ENCODE measurements around the gene SORCS1.

SORCS1 gene

DNA sequence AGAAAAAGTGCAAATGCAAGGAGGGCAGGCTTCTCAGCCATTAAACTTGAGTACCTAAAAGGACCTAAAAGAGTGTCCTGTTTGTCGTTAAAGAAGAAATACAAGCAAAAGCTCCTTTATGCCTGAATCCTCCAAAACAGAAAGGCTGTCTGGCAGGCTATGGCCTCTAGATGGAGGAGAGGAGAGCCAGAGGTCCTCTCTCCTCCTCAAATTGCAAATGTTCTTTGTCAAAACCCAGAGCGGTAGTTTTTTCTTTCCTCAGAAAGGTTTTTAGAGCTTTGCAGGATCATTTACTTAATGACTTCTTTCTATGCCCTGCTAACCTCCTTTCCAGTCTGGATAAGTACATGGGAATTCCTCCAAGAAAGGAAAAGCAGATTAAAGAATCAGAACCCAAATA lies 1.9 kb upstream of the SORCS1 start:
- no peak for DNase-seq (ENCODE audit: extremely low spot score)
- CTCF ChIA-PET: interaction anchor here (1.2 kb wide), 1 partner anchor 14 kb away, joined by 3 read pairs; no protein-coding TSS in a partner anchor

DNA sequence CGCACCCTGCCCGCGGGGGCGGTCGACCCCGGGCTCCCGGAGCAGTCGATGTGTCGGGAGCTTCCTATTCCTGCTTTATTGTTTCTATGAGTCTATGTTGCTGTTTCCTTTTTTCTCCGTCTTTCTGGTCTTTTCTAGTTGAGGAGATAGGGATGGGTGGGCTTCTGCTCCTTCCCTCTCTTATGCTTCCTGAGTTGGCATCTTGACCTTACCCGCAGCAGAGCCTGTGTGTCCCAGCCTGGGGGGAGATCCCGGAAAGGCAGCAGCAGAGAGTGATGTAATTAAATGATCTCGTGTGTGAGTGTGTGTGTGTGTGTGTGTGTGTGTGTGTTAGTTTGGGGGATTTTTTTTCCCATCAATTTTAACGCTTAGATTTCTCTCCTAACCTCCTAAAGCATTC lies 486 bp upstream of the SORCS1 start:
- CTCF ChIA-PET: no interaction called here
- no peak for DNase-seq (ENCODE audit: extremely low spot score)
- TF ChIP-seq, protein P1, sequence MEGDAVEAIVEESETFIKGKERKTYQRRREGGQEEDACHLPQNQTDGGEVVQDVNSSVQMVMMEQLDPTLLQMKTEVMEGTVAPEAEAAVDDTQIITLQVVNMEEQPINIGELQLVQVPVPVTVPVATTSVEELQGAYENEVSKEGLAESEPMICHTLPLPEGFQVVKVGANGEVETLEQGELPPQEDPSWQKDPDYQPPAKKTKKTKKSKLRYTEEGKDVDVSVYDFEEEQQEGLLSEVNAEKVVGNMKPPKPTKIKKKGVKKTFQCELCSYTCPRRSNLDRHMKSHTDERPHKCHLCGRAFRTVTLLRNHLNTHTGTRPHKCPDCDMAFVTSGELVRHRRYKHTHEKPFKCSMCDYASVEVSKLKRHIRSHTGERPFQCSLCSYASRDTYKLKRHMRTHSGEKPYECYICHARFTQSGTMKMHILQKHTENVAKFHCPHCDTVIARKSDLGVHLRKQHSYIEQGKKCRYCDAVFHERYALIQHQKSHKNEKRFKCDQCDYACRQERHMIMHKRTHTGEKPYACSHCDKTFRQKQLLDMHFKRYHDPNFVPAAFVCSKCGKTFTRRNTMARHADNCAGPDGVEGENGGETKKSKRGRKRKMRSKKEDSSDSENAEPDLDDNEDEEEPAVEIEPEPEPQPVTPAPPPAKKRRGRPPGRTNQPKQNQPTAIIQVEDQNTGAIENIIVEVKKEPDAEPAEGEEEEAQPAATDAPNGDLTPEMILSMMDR (IDR thresholded peaks at IDR 0.05; ENCODE audit: control extremely low read depth, extremely low read depth, low read depth, missing control alignments): no peak

More for the DNA sequence above, 1.9 kb upstream of the SORCS1 start:
- TF ChIP-seq, protein P1 (IDR thresholded peaks at IDR 0.05; ENCODE audit: control extremely low read depth, extremely low read depth, low read depth, missing control alignments): no peak
- POLR2A ChIA-PET: no interaction called here

DNA sequence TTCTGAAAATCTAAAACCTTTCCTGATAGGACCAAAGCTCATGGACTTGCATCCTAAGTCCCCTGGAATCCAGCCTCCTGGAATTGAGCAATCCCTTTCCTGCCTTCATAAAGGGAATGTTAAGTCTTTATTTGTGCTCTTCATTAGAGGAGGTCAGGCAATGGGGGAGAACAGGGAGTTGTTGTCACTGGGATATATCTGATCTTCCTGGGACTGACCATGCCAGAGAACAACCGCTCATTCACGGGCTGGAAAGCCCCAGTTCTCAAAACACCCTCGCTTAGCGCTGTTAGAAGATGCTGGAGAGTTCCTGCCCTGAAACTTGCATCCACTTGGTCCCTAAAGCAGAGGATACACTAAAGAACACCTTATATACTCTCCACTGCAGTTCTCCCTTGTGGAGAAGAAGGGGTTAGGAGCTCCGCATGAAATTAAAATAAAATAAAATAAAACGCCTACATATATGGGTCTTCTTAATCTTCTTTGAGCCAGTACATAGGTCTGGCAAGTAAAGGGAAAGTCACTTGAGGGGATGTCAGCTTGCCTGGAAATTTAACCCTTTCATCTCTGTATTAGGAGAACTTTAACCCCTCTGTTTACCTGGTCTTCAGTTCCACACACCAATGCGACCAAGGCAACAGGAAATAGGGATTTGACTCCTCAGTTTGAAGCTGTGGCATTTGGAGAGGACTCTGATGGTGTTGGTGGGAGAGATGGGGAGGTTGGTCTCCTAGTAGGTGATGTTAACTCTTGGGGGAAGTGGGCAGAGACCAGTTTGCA lies 1.2 kb downstream of the SORCS1 start:
- CTCF ChIA-PET: interaction anchor here (1.5 to 1.6 kb wide), 2 partner anchors 9 to 24 kb away, joined by 4 read pairs; no protein-coding TSS in a partner anchor
- TF ChIP-seq, protein P1 (IDR thresholded peaks at IDR 0.05; ENCODE audit: control extremely low read depth, extremely low read depth, low read depth, missing control alignments): no peak
- DNase-seq (ENCODE audit: extremely low spot score): no peak
- POLR2A ChIA-PET: no interaction called here

More for the DNA sequence above, 486 bp upstream of the SORCS1 start:
- POLR2A ChIA-PET: no interaction called here

DNA sequence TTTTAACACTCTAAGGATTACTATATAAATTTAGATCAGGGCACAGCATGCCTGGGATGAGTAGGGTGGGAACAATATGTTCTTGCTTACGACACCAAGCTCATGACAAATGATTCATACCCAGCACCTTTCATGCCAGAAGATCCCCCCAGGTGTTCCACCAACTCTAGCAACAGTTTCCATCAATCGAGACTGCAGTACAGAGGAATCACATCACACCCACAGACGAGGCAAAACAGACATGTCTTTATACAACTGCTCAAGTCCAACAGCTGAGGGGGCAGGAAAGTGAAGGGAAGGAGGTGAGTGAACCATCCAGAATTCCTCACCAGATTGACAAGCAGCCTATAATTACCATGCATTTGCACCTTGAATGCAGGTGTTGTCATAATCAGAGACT lies 3.6 kb downstream of the SORCS1 start:
- POLR2A ChIA-PET: no interaction called here
- DNase-seq (ENCODE audit: extremely low spot score): no peak
- CTCF ChIA-PET: no interaction called here
- TF ChIP-seq, protein P1 (IDR thresholded peaks at IDR 0.05; ENCODE audit: control extremely low read depth, extremely low read depth, low read depth, missing control alignments): no peak

DNA sequence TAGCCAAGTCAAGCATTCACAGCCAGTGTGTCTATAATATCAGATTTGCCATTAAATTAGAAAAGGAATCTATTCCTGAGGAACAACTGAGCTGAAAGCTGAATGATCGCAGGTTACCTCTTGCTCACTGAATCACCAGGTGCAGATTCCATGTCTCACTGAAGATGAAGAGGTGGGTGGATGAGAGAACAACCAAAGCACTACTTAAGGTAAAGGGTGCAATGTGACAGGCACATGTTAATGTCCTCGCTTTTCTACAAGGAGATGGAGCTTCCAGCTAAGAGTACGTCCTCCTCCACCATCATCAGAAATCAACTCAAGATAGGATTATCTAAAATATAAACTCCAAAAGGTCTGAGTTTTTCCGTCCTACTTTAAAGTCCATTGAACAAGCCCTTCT lies 4.6 kb downstream of the SORCS1 start:
- CTCF ChIA-PET: no interaction called here
- TF ChIP-seq, protein P1 (IDR thresholded peaks at IDR 0.05; ENCODE audit: control extremely low read depth, extremely low read depth, low read depth, missing control alignments): no peak
- DNase-seq (ENCODE audit: extremely low spot score): no peak
- POLR2A ChIA-PET: no interaction called here

DNA sequence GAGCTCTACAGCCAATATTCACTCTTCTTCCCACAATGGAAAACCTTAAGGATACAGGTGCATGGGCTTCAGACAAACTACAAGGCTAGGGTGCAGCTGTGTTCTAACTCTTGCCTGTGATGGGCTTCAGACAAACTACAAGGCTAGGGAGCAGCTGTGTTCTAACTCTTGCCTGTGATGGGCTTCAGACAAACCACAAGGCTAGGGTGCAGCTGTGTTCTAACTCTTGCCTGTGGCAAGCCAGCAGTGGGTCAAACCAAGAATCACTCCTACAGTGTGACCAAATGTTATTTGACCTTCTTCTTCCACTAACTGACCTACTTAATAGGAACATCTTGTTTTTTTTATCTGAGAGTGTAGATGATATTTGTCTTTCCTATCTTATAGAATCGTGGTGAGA lies 7.4 kb downstream of the SORCS1 start:
- DNase-seq (ENCODE audit: extremely low spot score): no peak
- TF ChIP-seq, protein P1 (IDR thresholded peaks at IDR 0.05; ENCODE audit: control extremely low read depth, extremely low read depth, low read depth, missing control alignments): no peak
- CTCF ChIA-PET: interaction anchor here (1.2 kb wide), 1 partner anchor 14 kb away, joined by 3 read pairs; no protein-coding TSS in a partner anchor
- POLR2A ChIA-PET: no interaction called here
